Mononuclear cell (primary cell): Measurements from ENCODE around the gene PADI1. TPM values are rescaled to one million over a fixed set of nuclear protein-coding genes. Genes with fewer than 3 reads are reported as not detected.
A peak's percentile ranks its signal among the peaks of the same experiment; 100 is the strongest.

Experiments used
- H3K27me3 ChIP-seq: 2 replicates; pipeline ENCODE4 v1.6.0; 2011; ENCODE audit warnings: low read length, control low read depth; ENCODE audit not compliant: insufficient read depth
- H3K4me1 ChIP-seq: 2 replicates; pipeline ENCODE4 v1.5.1; 2011; ENCODE audit warnings: mild to moderate bottlenecking, low read length, control low read depth; ENCODE audit not compliant: insufficient read depth
- H3K4me3 ChIP-seq: 2 replicates; pipeline ENCODE4 v1.5.1; 2011; ENCODE audit warnings: mild to moderate bottlenecking, low read length, moderate library complexity
- H3K9me3 ChIP-seq: 2 replicates; pipeline ENCODE4 v1.5.1; 2011; ENCODE audit warnings: low read depth, mild to moderate bottlenecking, control low read depth, low read length
- total RNA-seq: library from RNA; depleted of rRNA; stranded (reverse); fragments of >200 nt; gene quantifications from one replicate; pipeline ENCODE4 v1.2.3, GENCODE V29; 2012

The PADI1 gene
- total RNA-seq, 1 donor = not detected

GRCh38 chr1:17170571-17170970 is 34.4 kb upstream of the PADI1 start:
- no peaks in the 10 kb centered on the region for H3K4me1 ChIP-seq
- no peak overlapping the region for H3K4me3 ChIP-seq
- no peaks in the 10 kb centered on the region for H3K9me3 ChIP-seq
- no peaks in the 10 kb centered on the region for H3K27me3 ChIP-seq

DNA sequence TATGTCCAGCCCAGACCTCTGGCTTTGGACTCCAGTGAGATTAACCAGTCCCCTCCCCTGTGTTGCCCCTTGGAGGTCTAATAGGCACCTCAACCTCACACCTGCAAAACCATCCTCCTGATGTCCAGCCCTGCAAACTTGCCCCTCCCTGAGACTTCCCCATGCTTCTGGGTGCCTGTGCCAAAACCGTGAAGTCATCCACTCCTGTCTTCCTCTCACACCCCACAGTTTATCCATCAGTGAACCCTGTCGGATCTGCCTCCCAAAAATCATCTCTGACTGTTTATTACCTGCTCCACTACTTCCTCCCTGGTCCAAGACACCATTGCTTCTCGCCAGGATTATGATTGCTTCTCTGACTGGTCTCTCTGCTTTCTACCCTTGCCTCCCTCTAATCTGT is 31.7 kb upstream of the PADI1 start:
- H3K27me3 ChIP-seq = no peaks in the 10 kb centered on the region
- H3K4me3 ChIP-seq = no peak overlapping the region
- no peaks in the 10 kb centered on the region for H3K9me3 ChIP-seq
- peaks cover 8% of the 10 kb centered on the region for H3K4me1 ChIP-seq

GRCh38 chr1:17176306-17177061 is 28.4 kb upstream of the PADI1 start:
- Histone ChIP-seq H3K9me3 (no peaks in the 10 kb centered on the region), H3K27me3 (no peaks in the 10 kb centered on the region), H3K4me1 (peaks cover 14% of the 10 kb centered on the region), H3K4me3 (no peak overlapping the region)

DNA sequence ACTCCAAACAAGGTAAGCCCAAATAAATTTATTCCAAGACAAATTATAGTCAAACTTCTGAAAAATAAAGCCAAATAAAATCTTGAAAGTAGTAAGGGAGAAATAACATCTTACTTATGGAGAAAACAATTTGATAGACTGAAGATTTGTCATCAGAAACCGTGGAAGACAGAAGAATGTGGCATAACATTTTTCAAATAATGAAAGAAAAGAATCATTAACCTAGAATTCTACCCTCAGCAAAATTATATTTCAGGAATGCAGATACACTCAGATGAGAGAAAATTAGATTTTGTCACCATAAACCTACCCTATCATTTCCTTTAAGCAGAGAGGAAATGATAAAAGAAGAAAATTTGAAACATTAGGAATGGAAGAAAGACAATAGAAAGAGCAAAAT is 27.3 kb upstream of the PADI1 start:
- Histone ChIP-seq H3K27me3 (no peaks in the 10 kb centered on the region), H3K9me3 (no peaks in the 10 kb centered on the region), H3K4me1 (peaks cover 22% of the 10 kb centered on the region), H3K4me3 (no peak overlapping the region)

- H3K27me3 ChIP-seq = no peaks in the 10 kb centered on the region
Observed at GRCh38 chr1:17181781-17182464, 23.0 kb upstream of the PADI1 start.

DNA sequence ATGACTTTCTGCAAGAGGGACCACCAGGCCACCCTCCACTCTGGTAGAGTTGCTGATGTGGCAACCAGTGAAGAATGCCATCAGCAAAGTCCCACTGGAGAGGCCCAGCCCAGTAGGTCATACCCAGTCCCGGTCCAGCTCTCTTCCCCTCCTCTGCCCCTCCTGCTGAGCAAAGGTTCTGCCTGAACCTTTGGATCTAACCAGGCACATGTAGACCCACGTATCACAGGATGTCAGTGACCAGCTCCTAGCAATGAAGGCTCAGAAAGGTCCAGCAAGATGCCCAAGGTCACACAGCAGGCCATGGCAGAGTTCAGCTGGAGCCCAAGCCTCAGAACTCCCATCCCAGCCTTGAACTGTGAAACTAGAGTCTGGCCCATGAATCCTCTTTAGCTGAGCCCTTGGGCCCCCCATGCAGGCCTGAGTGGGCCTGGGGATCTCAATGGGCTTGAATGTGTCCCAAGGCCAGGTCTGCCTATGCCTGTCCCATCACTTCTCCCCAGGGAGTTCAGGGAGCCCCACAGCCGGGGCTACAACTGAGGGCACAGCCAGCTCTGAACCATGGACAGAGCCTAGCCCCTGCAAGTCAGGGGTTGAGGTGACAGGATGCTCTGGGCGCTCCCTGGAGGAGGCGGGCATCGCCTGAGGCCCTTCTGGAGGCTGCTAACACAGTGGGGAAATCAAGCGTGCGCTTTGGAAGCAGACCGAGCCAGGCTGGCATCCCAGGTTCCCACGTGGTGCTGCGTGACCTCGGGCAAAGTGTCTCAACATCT is 21.4 kb upstream of the PADI1 start:
- peaks cover 6% of the 10 kb centered on the region for H3K9me3 ChIP-seq
- no peak overlapping the region for H3K4me3 ChIP-seq
- no peaks in the 10 kb centered on the region for H3K27me3 ChIP-seq
- H3K4me1 ChIP-seq = peaks cover 18% of the 10 kb centered on the region

More at GRCh38 chr1:17181781-17182464, 23.0 kb upstream of the PADI1 start:
- H3K9me3 ChIP-seq = no peaks in the 10 kb centered on the region
- H3K4me1 ChIP-seq = peaks cover 19% of the 10 kb centered on the region
- peak overlapping the region; percentile 1 for H3K4me3 ChIP-seq

GRCh38 chr1:17184161-17184665 is 20.7 kb upstream of the PADI1 start:
- H3K4me3 ChIP-seq = no peak overlapping the region
- no peaks in the 10 kb centered on the region for H3K27me3 ChIP-seq
- peaks cover 18% of the 10 kb centered on the region for H3K4me1 ChIP-seq
- H3K9me3 ChIP-seq = peaks cover 8% of the 10 kb centered on the region

DNA sequence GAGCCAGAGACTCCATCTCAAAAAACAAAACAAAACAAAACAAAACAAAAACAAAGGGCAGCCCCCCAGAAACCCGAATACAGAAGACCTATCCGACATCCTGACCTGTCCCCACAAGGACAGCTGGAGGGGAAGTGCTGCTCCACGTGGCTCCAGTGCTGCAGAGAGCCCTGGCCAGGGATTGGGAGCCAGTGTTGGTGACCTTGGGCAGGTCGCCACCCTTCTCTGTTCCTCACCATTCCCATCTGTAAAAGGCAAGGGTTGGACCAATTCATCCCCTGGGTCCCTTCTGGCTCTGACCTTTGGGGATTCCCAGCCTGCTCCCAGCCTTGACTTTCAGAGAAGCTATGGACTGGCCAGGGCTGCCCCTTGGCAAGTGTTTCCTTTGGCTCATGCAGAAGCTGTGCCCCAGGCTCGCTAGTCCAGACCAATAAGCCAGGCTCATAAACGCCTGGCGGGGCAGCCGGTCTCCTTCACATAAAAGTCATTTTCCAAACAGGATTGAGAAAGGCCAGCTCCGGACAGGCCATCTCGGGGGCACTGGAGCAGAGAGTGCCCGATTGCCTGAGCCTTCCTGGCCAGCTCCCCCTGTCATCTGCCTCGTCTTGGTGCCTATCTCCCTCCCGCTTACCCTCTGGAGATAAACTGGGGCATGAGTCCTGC is 20.0 kb upstream of the PADI1 start:
- Histone ChIP-seq H3K27me3 (no peaks in the 10 kb centered on the region), H3K9me3 (peaks cover 8% of the 10 kb centered on the region), H3K4me1 (peaks cover 18% of the 10 kb centered on the region), H3K4me3 (no peak overlapping the region)

- H3K9me3 ChIP-seq = peaks cover 8% of the 10 kb centered on the region
- H3K4me3 ChIP-seq = no peak overlapping the region
- H3K4me1 ChIP-seq = peaks cover 18% of the 10 kb centered on the region
- no peaks in the 10 kb centered on the region for H3K27me3 ChIP-seq
Observed at GRCh38 chr1:17185485-17185860, 19.5 kb upstream of the PADI1 start.

DNA sequence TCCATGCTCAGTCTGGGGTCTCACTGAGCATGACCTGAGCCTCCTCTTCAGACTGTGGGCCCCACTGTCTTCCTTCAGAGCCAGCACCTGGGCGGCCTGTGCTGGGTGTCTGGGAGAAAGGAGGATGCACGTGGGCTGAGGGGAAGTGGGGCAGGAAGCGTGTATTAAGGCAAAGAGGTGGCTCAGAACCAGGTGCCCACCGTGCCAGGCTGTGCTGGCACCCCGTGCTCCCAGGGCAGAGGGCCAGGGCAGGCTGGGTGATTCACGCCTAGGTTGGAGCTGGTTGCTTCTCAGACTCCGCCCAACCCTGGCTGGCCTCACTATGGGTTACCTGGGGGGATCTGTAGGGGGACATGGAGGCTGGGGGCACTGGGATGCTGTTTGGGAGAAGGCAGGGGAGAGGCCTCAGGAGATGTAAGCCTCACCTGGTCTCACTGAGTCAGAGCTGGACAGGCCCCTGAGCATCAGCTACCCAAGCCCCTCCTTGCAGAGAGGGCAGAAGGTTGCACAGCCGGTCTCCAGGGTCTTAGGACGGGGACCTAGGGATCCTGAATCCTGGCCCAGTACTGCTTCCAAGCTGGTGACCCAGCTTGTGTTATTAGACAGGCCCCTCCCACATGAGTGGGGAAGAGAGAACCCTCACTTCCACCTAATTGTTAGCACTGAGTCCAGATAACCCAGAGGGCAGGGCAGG is 18.6 kb upstream of the PADI1 start:
- Histone ChIP-seq H3K27me3 (no peaks in the 10 kb centered on the region), H3K4me3 (no peak overlapping the region), H3K4me1 (peaks cover 14% of the 10 kb centered on the region), H3K9me3 (peaks cover 8% of the 10 kb centered on the region)

- peaks cover 8% of the 10 kb centered on the region for H3K9me3 ChIP-seq
- peaks cover 7% of the 10 kb centered on the region for H3K4me1 ChIP-seq
- no peak overlapping the region for H3K4me3 ChIP-seq
- no peaks in the 10 kb centered on the region for H3K27me3 ChIP-seq
Observed at GRCh38 chr1:17187051-17187450, 17.9 kb upstream of the PADI1 start.

GRCh38 chr1:17188217-17188616 is 16.7 kb upstream of the PADI1 start:
- Histone ChIP-seq H3K4me3 (no peak overlapping the region), H3K27me3 (no peaks in the 10 kb centered on the region), H3K9me3 (peaks cover 8% of the 10 kb centered on the region), H3K4me1 (peaks cover 5% of the 10 kb centered on the region)

DNA sequence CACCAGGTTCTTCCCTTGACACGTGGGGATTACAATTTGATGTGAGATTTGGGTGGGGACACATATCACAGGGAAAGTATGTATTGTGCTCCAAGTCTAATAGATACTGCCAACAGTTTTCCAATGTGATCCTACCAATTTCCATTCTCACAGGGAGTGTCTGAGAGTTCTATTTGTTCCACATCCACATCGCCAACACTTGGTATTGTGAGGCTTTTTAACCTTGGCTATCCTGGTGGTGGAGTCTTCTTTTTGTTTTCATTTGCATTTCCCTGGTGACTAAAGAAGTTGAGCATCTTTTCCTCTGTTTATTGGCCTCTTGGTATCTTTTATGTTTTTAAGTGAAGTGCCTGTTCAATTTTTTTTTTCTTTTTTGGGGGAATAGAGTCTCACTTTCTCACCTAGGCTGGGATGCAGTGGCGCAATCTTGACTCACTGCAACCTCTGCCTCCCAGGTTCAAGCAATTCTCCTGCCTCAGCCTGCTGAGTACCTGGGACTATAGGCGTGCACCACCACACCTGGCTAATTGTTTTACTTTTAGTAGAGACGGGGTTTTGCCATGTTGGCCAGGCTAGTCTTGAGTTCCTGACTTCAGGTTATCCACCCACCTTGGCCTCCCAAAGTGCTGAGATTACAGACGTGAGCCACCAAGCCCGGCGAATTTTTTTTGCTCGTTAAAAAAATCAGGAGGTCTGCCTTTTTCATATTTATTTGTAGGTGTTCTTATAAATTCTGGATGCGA is 15.9 kb upstream of the PADI1 start:
- peaks cover 8% of the 10 kb centered on the region for H3K9me3 ChIP-seq
- H3K4me3 ChIP-seq = no peak overlapping the region
- no peaks in the 10 kb centered on the region for H3K27me3 ChIP-seq
- peaks cover 5% of the 10 kb centered on the region for H3K4me1 ChIP-seq

- H3K9me3 ChIP-seq = peaks cover 8% of the 10 kb centered on the region
- H3K4me1 ChIP-seq = peaks cover 5% of the 10 kb centered on the region
- H3K27me3 ChIP-seq = no peaks in the 10 kb centered on the region
Observed at GRCh38 chr1:17189632-17189990, 15.3 kb upstream of the PADI1 start.

More at GRCh38 chr1:17189632-17189990, 15.3 kb upstream of the PADI1 start:
- no peak overlapping the region for H3K4me3 ChIP-seq
